Erythroblast (primary cell): ENCODE data around the gene GRIK2.

ENCODE experiments used
- DNase-seq, 2 experiments: peaks; one replicate each; lab custom pipeline; 2025; lab: John Stamatoyannopoulos, UW
- GATA1 ChIP-seq: IDR thresholded peaks from 2 replicates; pipeline ENCODE4 v1.6.1; 2011; ENCODE audit warnings: low read depth, mild to moderate bottlenecking, control low read depth, low read length, moderate library complexity
- POLR2A ChIP-seq: IDR thresholded peaks from 2 replicates; pipeline ENCODE4 v1.6.1; 2011; ENCODE audit warnings: mild to moderate bottlenecking, low read length

GRIK2 gene

DNA sequence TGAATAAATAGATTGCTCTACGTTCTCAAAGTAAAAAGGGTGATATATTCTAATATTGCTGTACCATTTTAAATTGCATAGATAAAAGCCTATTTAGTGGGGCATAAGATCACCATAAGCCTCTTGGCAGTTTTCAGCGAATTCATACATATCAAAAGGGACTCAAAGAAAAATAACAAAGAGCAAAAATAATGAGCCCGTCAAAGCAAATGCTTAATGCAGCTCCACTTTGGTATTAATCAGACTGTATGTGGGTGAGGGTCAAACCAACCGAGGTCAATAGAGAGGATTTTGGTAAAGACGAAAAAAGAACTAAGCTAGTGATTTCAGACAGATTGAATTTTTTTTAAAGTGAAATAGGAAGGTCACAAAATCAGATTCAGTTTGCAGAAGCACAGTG is 598.8 kb downstream of the GRIK2 start:
- TF ChIP-seq POLR2A = no peak
- no peak for TF ChIP-seq GATA1
- DNase-seq = no peak

DNA sequence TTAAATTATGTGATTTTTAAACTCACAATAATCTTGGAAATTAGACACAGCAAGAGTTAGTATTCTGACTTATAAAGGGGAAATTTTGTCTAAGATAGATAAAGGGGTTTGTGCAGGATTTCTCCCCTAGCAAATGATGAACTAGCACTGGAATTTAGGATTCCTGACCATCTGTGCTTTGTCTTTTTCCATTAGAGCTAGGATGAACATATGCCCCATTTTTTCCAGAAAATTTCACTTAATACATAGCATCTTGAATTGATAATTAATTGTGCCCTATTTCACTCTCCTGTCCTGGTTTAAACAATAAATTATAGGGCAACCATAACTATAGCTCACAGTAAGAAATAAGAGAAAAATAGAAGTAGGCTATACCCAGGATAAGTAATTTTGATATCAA is 601.0 kb downstream of the GRIK2 start:
- no peak for DNase-seq
- TF ChIP-seq POLR2A (no peak), GATA1 (no peak)

DNA sequence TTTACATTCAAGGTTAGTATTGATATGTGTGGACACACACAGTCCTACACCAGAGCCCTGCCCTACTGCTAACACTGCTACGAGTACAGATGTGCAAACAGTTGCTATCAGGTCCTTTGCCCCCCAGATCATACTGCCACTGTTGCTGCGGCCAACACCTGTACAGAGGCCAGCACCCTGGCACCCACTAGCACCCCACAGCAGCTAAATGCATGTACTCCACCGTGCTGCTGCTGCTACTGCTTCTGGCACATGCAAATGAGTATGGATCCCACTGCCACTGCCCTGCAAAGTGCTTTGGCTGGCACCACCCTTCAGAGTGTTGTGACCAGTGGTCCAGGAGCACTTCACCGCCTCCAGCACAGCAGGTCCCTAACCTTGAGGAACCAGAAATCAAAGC is 621.9 kb downstream of the GRIK2 start:
- DNase-seq = no peak
- no peak for TF ChIP-seq POLR2A
- no peak for TF ChIP-seq GATA1

DNA sequence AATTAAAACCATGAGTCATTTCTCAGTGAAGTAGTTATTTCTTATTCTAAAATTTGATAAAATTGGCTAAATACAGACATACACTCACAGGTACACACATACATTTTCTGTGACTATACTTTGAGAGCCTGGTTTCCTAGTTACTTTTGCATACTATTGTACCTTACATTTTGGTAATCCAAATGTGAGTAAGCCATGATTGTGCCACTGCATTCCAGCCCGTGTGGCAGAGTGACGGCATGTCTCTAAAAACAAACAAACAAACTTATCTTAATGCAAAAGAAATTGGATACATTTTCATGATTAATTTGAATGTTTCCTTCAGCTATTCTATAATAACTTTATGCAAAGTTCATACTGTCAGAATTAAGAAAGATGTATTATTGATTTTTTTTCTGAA is 628.8 kb downstream of the GRIK2 start:
- DNase-seq = no peak
- no peak for TF ChIP-seq POLR2A
- TF ChIP-seq GATA1 = no peak

DNA sequence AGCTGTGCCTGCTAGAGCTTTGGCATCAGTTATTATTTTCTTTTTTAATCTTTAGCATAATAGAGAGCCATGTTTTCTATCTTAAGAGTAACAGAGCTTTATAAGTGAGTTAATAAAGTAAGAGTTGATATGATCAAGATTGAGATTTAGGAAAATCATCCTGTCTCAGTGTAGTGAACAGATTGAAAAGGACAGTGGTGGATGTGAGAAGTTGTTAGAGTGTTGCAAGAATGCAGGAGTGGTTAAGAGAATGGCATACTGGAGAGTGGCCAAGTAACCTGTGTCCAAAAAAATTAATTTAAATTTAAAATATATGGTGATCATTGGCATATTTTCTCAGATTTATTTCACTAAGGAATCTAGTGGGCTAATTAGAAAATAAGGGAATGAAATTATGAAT is 629.3 kb downstream of the GRIK2 start:
- no peak for TF ChIP-seq POLR2A
- no peak for TF ChIP-seq GATA1
- DNase-seq = no peak

DNA sequence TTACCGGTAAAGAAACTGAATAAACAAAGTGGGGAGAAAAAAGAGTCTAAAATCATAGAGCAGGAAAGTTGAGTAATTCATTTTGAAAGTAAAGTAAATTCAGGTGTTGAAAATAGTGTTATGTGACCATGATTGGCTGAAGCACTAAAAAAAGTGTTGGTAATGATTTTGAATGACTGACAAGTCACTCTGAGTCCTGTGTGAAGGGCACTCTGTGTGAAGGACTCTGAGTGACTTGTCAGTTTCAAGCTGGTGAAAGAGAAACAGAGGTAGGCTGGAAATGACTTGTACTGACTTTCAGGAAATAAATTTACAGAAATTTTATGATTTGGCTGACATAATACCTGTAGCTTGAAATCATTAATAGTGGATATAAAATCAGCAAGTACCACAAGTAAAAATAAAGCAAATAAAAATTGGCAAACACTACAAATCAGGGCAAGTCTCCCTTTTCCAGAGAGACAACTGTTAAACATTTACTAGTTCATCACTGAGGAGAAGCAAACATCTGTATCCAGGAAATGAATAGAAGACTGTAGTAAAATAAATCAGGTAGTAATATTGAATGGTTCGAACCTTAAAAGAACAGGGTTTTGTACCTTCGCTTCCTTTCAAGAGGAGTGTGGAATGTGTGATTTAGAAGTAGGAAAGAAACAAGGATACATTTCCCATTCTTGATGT is 630.6 kb downstream of the GRIK2 start:
- no peak for DNase-seq
- TF ChIP-seq GATA1 = no peak
- TF ChIP-seq POLR2A = no peak

DNA sequence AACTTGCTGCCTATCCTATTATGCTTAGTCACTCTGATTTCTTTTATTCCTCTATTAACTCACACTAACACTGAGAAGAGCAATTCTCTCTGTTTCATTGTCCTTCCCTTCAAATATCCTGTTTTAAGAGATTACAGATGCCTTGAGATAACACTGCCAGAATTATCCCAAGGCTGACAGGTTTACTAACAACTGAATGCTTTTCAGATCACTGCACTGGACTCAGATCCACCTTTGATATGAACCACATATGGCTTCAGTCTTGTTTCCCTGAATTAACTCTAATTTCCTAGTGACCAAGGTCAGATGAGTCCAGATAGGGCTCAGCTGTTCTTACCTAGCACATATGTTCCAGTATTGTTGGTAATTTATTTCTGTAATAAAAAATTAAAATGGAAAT is 633.1 kb downstream of the GRIK2 start:
- no peak for DNase-seq
- no peak for TF ChIP-seq POLR2A
- no peak for TF ChIP-seq GATA1

DNA sequence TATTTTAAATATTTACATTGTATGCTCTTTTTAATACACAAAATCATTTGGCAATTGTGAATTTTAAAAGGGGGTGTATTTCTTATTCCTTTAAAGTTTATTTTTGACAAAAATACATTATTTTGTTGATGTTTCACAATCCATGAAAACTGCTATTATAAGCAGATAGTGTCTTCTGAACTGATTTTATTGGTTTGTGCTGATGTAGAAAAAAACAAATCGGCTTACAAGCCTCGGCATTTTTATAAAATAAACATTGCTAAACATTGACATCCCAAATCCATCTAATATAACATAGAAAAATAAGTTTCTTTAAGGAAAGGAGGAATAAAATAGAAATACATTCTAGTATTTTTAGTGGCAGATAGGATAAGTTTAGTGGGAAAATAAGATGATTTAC is 634.7 kb downstream of the GRIK2 start:
- DNase-seq = no peak
- TF ChIP-seq GATA1 (no peak), POLR2A (no peak)

DNA sequence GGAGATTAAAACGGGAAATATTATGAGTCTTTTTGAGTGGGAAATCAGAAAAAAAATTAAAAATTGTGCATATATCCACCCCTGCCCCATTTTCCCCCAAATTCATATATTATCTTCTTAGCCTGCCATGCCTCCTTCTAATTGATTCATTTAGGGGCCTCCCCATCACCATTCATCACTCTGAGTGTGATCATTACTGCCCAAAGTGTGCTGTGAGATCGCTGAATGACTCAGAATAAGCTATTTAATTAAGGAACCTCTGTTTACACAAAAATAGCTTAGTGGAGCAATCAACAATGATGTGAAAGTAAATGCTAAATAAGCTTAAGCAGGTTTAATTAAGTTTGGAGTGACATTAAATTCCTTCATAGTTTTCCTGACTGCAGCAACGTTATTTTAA is 645.5 kb downstream of the GRIK2 start:
- no peak for DNase-seq
- TF ChIP-seq GATA1 = no peak
- TF ChIP-seq POLR2A = no peak

DNA sequence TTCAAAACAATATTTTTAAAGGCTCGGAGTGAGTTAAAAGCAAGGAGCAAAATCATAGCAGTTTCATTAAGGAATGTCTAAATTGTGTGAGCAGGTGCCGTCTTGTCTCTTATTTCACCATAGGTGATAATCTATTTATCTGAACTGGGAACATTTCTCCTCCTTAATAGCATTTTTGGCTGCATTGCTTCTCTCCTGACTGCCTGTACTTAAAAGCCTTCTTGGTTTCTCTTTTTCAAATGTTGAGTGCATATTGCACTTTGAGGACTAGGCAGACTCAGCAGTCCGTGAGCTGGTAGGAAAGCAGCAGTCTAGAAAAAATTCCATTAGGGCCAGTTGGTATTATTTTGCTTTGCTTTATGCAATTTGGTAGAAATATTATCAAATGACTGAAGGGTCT is 645.9 kb downstream of the GRIK2 start:
- no peak for TF ChIP-seq GATA1
- TF ChIP-seq POLR2A = no peak
- no peak for DNase-seq

DNA sequence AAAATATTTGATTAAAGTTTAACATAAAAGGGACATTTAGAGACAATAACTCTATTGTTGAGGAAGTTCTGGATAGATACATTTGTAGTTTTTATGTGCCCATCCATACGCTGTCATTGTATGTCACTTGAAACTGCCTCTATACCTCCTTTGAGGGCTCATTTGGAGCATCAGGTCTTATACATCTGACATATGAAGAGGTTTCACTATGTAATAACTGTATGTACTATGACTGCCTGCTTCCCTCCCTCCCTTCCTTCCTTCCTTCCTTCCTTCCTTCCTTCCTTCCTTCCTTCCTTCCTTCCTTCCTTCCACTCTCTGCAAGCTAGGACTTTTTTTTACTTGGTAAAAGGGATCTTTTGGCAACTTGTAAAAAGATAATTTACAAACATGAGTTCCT is 657.5 kb downstream of the GRIK2 start:
- DNase-seq = no peak
- TF ChIP-seq POLR2A = no peak
- TF ChIP-seq GATA1 = no peak

DNA sequence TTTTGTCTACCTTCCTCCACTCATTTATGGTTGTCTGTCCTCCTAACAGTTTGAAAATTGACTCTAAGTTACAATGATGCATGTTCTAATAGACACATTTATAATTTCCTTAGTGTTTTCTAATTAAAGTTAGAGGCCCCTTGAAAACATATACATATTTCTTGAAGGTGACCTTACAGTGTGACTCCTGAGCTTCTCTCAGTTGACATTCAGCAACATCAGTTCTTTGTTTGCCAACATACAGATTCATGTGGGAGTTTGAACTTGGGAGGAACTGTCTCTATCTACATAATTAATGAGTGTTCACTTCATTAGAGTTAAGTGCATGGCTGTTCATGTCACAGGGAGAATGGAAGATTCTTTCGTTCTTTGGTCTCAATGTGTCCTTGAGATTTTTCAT is 658.2 kb downstream of the GRIK2 start:
- TF ChIP-seq POLR2A = no peak
- no peak for TF ChIP-seq GATA1

DNA sequence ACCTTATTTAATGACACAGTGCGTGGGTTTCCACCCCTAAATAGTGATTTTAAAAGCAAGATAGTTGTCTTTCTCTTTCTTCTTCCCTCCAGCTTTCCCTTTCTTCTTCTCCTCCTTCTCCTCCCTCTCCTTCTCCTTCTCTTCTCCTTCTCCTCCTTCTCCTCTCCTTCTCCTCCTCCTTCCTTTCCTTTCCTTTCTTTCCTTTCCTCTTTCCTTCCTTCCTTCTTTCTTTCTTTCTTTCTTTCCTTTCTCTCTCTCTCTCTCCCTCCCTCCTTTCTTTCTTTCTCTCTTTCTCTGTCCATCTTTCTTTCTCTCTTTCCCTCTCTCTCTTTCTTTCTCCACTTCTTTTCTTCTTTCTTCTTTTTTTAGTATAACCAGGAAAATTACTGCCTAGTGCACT is 670.6 kb downstream of the GRIK2 start:
- TF ChIP-seq POLR2A (no peak), GATA1 (no peak)
- DNase-seq = no peak

More for the DNA sequence above, 658.2 kb downstream of the GRIK2 start:
- no peak for DNase-seq

DNA sequence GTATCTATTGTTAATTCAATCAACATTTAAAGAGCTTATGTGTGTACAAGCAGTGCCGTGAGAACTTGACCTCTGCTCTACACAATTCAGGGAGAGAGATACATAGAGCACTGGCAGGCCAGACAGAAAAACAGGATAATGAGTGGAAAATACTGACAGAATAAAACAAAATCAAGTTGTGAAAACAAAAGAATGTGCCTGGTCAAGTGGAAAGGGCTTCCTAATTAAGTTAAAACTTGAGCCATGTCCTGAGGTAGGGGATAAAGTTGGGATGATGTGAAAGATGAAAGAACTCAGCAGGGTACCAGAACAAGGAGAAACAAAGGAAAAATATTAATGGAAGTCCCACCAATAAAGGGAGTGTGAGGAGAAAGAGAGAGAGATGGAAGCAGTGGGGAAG is 672.8 kb downstream of the GRIK2 start:
- no peak for DNase-seq
- TF ChIP-seq GATA1 = no peak
- TF ChIP-seq POLR2A = no peak

DNA sequence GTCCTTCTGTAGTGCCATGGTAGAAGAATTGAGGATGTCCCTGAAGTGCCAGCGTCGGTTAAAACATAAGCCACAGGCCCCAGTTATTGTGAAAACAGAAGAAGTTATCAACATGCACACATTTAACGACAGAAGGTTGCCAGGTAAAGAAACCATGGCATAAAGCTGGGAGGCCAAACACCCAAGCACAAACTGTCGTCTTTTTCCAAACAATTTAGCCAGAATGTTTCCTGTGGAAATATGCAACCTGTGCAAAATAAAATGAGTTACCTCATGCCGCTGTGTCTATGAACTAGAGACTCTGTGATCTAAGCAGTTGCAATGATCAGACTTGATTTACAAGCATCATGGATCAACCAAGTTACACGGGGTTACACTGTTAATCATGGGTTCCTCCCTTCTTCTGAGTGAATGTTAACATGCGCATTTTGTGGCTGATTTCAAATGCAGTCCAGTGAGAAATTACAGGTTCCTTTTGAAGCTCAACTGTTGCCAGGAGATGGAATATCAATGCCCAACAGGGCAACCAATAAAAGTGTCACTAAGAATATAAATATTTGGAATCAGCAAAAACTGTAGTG is 674.9 kb downstream of the GRIK2 start:
- TF ChIP-seq GATA1 (no peak), POLR2A (no peak)
- no peak for DNase-seq
